Measurements from ENCODE around the gene DYRK2. TPM values are rescaled to one million over a fixed set of nuclear protein-coding genes. Genes with fewer than 3 reads are reported as not detected.

The DYRK2 gene
- total RNA-seq (2014; rRNA removed; shearing (Covaris generic)): 9.9 and 21.9 TPM in 2 replicates

GRCh38 chr12:67648521-67649260 lies at the start of gene DYRK2:
Gene DYRK2, plus strand, starts transcription at chr12:67648745. Its CDS starts 389 bp downstream, at chr12:67649134.
- peaks cover 29% of the 10 kb centered on the region for H3K4me1 ChIP-seq (replicated peaks)
- H3K27ac ChIP-seq: peak within 1 kb of the TSS; percentile 92
- peak; percentile 79 to 88 for DNase-seq (ENCODE audit: low read depth in 1 of 2, low spot score in 2 of 2)
- peak within 1 kb of the TSS; percentile 99 for H3K4me3 ChIP-seq
- peaks cover 36% of the 10 kb centered on the region for H3K36me3 ChIP-seq
- H3K27me3 ChIP-seq (replicated peaks): no peaks in the 10 kb centered on the region
- H3K9me3 ChIP-seq (replicated peaks): no peaks in the 10 kb centered on the region; the same call in 1 of the 2 replicates

- H3K4me1 ChIP-seq (replicated peaks): no peaks in the 10 kb centered on the region
- no peak for DNase-seq (ENCODE audit: low read depth in 1 of 2, low spot score in 2 of 2)
- no peaks in the 10 kb centered on the region for H3K9me3 ChIP-seq (replicated peaks)
- H3K4me3 ChIP-seq: no peak overlapping the region
- no peaks in the 10 kb centered on the region for H3K36me3 ChIP-seq
- H3K27ac ChIP-seq: no peak overlapping the region
- no peaks in the 10 kb centered on the region for H3K27me3 ChIP-seq (replicated peaks)
These were observed 48.9 kb upstream of the DYRK2 start for GRCh38 chr12:67599691-67600090.

DNA sequence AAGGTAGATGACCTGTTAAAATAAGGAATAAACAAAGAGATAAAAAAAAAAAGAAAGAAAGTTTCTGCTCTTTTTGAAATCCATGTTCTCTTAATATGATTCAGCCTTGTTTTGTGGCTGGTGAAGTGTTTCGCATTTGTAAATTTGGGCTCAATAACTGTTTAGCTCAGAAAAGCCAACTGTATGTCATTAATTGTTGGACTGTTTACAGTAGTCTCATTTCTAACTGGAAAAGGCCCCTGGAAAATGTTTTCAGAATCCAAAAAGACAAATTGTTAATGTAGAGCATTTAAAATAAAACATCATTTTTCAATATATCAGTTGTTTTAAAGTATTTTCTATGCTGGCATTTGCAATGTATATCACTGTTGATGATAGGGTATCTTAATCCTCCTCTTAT lies 47.4 kb upstream of the DYRK2 start:
- Histone ChIP-seq H3K27me3 (replicated peaks) (no peaks in the 10 kb centered on the region), H3K4me3 (no peak overlapping the region), H3K27ac (no peak overlapping the region), H3K36me3 (no peaks in the 10 kb centered on the region), H3K9me3 (replicated peaks) (no peaks in the 10 kb centered on the region), H3K4me1 (replicated peaks) (no peaks in the 10 kb centered on the region)
- no peak for DNase-seq (ENCODE audit: low read depth in 1 of 2, low spot score in 2 of 2)

GRCh38 chr12:67609226-67609870 lies 39.2 kb upstream of the DYRK2 start:
- no peak for DNase-seq (ENCODE audit: low read depth in 1 of 2, low spot score in 2 of 2)
- no peak overlapping the region for H3K4me3 ChIP-seq
- no peaks in the 10 kb centered on the region for H3K27me3 ChIP-seq (replicated peaks)

GRCh38 chr12:67613040-67613439 lies 35.5 kb upstream of the DYRK2 start:
- H3K4me3 ChIP-seq: no peak overlapping the region
- no peaks in the 10 kb centered on the region for H3K36me3 ChIP-seq
- no peaks in the 10 kb centered on the region for H3K27me3 ChIP-seq (replicated peaks)
- DNase-seq (ENCODE audit: low read depth in 1 of 2, low spot score in 2 of 2): no peak
- H3K27ac ChIP-seq: no peak overlapping the region
- no peaks in the 10 kb centered on the region for H3K9me3 ChIP-seq (replicated peaks)
- H3K4me1 ChIP-seq (replicated peaks): peaks cover 8% of the 10 kb centered on the region

More at GRCh38 chr12:67609226-67609870, 39.2 kb upstream of the DYRK2 start:
- no peaks in the 10 kb centered on the region for H3K9me3 ChIP-seq (replicated peaks)
- no peaks in the 10 kb centered on the region for H3K36me3 ChIP-seq
- H3K27ac ChIP-seq: no peak overlapping the region
- no peaks in the 10 kb centered on the region for H3K4me1 ChIP-seq (replicated peaks)

DNA sequence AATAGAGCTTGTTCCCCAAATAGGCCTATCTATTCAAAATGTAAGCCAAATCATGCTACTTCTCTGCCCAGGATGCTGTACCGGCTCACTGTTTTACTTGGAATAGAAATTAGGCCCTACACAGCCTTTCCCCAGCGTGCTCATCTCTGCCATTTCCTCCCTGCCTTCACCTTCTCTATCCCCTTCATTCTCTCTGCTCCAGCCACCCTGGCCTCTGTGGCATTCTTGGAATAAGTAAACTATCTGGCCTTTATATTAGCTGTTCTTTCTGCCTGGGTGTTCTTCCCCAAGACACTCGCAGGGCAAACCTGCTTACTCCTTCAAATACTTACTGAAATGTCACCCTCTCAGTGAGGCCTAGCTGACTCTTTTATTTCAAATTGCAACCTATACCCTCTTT lies 30.9 kb upstream of the DYRK2 start:
- no peaks in the 10 kb centered on the region for H3K36me3 ChIP-seq
- DNase-seq (ENCODE audit: low read depth in 1 of 2, low spot score in 2 of 2): peak; percentile 48 to 50
- H3K27me3 ChIP-seq (replicated peaks): no peaks in the 10 kb centered on the region
- H3K4me1 ChIP-seq (replicated peaks): peaks cover 26% of the 10 kb centered on the region
- peak overlapping the region; percentile 40 for H3K27ac ChIP-seq
- no peak overlapping the region for H3K4me3 ChIP-seq
- H3K9me3 ChIP-seq (replicated peaks): no peaks in the 10 kb centered on the region

DNA sequence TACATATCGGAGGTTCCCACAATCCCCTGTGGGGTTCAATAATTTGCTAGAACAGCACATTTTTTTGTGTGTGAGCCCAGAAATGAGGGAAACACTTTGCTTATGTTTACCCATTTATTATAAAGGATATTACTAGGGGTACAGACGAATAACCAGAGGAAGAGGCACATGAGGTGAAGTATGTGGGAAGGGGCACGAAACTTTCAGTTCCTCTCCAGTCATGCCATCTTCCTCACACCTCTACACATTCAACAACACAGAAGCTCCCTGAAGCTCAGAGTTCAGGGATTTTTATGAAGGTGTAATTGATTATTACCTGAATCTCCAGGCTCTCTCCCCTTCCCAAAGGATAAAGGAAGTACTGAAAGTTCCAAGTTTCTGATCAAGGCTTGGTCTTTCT lies 30.2 kb upstream of the DYRK2 start:
- H3K9me3 ChIP-seq (replicated peaks): no peaks in the 10 kb centered on the region
- no peaks in the 10 kb centered on the region for H3K36me3 ChIP-seq
- H3K4me3 ChIP-seq: no peak overlapping the region
- H3K27me3 ChIP-seq (replicated peaks): no peaks in the 10 kb centered on the region
- peak in 1 of 2 experiments; percentile 17 for DNase-seq (ENCODE audit: low read depth in 1 of 2, low spot score in 2 of 2)
- peaks cover 26% of the 10 kb centered on the region for H3K4me1 ChIP-seq (replicated peaks)
- H3K27ac ChIP-seq: peak overlapping the region; percentile 40

- no peaks in the 10 kb centered on the region for H3K27me3 ChIP-seq (replicated peaks)
- no peak overlapping the region for H3K27ac ChIP-seq
- no peak for DNase-seq (ENCODE audit: low read depth in 1 of 2, low spot score in 2 of 2)
- H3K4me1 ChIP-seq (replicated peaks): peaks cover 26% of the 10 kb centered on the region
- H3K36me3 ChIP-seq: no peaks in the 10 kb centered on the region
- H3K9me3 ChIP-seq (replicated peaks): no peaks in the 10 kb centered on the region
- H3K4me3 ChIP-seq: no peak overlapping the region
These were observed 27.4 kb upstream of the DYRK2 start for GRCh38 chr12:67621112-67621511.

DNA sequence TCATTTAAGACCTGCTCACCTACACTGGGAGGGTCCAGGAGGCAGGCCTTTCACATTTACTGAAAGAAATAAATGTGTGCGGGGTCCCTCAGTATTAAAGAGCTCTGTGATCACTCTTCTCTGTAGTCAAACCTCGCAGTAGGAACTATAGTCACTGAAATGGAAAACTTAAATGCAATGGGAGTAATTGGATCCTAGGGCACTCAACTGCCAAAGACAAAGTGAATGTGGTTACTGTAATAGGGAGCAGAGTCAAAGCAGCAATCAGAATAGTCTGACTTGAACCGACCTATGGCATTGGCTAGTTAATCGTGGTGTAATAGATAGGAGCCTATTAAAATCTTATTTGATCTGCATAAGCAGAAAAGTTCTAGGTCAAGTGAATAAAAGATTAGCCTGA lies 26.6 kb upstream of the DYRK2 start:
- no peak for DNase-seq (ENCODE audit: low read depth in 1 of 2, low spot score in 2 of 2)
- no peaks in the 10 kb centered on the region for H3K9me3 ChIP-seq (replicated peaks)
- H3K4me3 ChIP-seq: no peak overlapping the region
- no peak overlapping the region for H3K27ac ChIP-seq
- H3K36me3 ChIP-seq: no peaks in the 10 kb centered on the region
- H3K4me1 ChIP-seq (replicated peaks): peaks cover 26% of the 10 kb centered on the region
- H3K27me3 ChIP-seq (replicated peaks): no peaks in the 10 kb centered on the region

GRCh38 chr12:67623259-67623658 lies 25.3 kb upstream of the DYRK2 start:
- H3K9me3 ChIP-seq (replicated peaks): no peaks in the 10 kb centered on the region
- H3K4me1 ChIP-seq (replicated peaks): peaks cover 15% of the 10 kb centered on the region
- no peaks in the 10 kb centered on the region for H3K36me3 ChIP-seq
- no peak overlapping the region for H3K4me3 ChIP-seq
- no peak overlapping the region for H3K27ac ChIP-seq
- H3K27me3 ChIP-seq (replicated peaks): no peaks in the 10 kb centered on the region
- no peak for DNase-seq (ENCODE audit: low read depth in 1 of 2, low spot score in 2 of 2)

DNA sequence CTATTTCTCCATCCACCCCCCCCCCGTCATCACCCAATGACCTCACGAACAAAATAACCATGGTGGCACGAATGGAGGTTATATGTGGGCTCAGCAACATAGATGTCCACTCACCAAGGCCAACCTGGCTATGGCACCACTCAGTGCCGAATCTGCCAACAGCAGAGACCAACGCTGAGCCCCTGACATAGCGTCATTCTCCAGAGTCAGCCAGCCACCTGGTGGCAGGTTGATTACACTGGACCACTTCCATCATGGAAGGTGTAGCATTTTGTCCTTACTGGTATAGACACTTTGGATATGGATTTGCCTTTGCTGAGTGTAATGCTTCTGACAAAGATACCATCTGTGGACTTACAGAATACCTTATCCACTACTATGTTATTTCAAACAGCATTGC lies 24.2 kb upstream of the DYRK2 start:
- Histone ChIP-seq H3K27me3 (replicated peaks) (no peaks in the 10 kb centered on the region), H3K4me1 (replicated peaks) (peaks cover 4% of the 10 kb centered on the region), H3K27ac (no peak overlapping the region), H3K9me3 (replicated peaks) (no peaks in the 10 kb centered on the region), H3K4me3 (no peak overlapping the region), H3K36me3 (no peaks in the 10 kb centered on the region)
- no peak for DNase-seq (ENCODE audit: low read depth in 1 of 2, low spot score in 2 of 2)

GRCh38 chr12:67625004-67625403 lies 23.5 kb upstream of the DYRK2 start:
- Histone ChIP-seq H3K4me3 (no peak overlapping the region), H3K4me1 (replicated peaks) (no peaks in the 10 kb centered on the region), H3K27me3 (replicated peaks) (no peaks in the 10 kb centered on the region), H3K36me3 (no peaks in the 10 kb centered on the region), H3K9me3 (replicated peaks) (no peaks in the 10 kb centered on the region), H3K27ac (no peak overlapping the region)
- DNase-seq (ENCODE audit: low read depth in 1 of 2, low spot score in 2 of 2): no peak

DNA sequence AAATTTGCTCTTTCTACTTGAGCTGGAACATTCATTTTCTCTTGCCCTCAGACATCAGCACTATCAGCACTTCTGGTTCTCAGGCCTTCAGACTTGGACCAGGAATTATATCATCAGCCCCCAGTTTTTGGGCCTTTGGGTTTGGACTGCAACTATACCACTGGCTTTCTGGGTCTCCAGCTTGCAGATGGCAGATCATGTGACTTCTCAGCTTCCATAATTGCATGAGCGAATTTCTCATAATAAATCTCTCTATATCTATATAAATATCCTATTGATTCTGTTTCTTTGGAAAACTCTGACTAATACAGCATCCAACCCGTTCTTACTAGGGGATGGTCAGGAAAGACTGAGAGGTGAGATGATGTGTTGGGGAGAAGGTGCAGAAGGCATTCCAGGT lies 22.4 kb upstream of the DYRK2 start:
- Histone ChIP-seq H3K27me3 (replicated peaks) (no peaks in the 10 kb centered on the region), H3K4me3 (no peak overlapping the region), H3K27ac (no peak overlapping the region), H3K4me1 (replicated peaks) (peaks cover 6% of the 10 kb centered on the region), H3K9me3 (replicated peaks) (no peaks in the 10 kb centered on the region), H3K36me3 (no peaks in the 10 kb centered on the region)
- DNase-seq (ENCODE audit: low read depth in 1 of 2, low spot score in 2 of 2): no peak

GRCh38 chr12:67630373-67631088 lies 18.0 kb upstream of the DYRK2 start:
- no peak overlapping the region for H3K27ac ChIP-seq
- no peaks in the 10 kb centered on the region for H3K36me3 ChIP-seq
- H3K9me3 ChIP-seq (replicated peaks): no peaks in the 10 kb centered on the region
- peaks cover 6% of the 10 kb centered on the region for H3K4me1 ChIP-seq (replicated peaks)
- peak; percentile 22 to 57 for DNase-seq (ENCODE audit: low read depth in 1 of 2, low spot score in 2 of 2)
- no peaks in the 10 kb centered on the region for H3K27me3 ChIP-seq (replicated peaks)
- no peak overlapping the region for H3K4me3 ChIP-seq
